Activated CD4-positive, alpha-beta T cell treated with anti-CD3 and anti-CD28 coated beads, Interleukin-2, amount 50 U/mL, for 4 hours (primary cell): ENCODE data around the gene PTRHD1.
"Not testable (repeated sequence)": the region's sequence is repeated elsewhere in the genome, so short reads cannot be mapped to it uniquely, and the experiment has no call there.

ENCODE experiments used
- DNase-seq, 2 experiments: peaks; one replicate each; pipeline ENCODE4 v3.0.0-alpha.2; 2020

The PTRHD1 gene, protein sequence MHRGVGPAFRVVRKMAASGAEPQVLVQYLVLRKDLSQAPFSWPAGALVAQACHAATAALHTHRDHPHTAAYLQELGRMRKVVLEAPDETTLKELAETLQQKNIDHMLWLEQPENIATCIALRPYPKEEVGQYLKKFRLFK

DNA sequence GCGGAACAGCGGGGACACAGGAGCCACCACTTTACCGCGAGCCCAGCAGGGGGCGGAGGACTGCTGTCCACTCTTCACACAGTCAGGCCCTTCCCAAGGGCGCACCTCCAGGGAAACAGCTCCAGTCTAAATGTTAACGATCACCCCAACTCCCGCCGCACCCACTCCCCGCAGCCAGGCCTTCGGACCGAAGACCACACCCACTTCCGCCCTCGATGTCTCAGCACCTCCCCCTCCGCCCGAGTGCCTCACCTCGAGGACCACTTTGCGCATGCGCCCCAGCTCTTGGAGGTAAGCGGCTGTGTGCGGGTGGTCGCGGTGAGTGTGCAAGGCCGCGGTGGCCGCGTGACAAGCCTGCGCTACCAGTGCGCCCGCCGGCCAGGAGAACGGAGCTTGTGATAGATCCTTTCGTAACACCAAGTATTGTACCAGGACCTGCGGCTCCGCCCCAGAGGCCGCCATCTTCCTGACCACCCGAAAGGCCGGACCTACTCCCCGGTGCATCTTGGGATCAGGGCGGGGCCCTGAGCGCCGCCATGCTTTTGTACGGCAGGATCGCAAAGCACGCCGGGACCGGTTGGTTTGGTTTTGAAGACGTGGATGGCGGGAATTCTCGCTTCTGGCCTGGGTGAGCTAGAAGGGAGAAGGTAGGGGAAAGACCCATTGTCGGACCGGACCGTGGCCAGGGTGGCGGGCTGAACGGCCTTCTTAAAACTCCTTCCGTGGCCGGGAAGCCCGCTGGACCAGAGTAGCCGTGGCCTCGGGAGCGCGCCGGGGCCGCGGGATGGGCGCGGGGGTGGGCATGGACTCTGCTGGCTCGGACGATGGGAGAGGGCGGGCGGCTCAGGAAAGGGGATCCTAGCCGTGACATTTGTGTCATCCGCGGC lies at the start of gene PTRHD1, which contains the start of gene CENPO:
Gene PTRHD1 (minus strand): TSS at position 518 of the 887 bp plus-strand sequence. CDS start 14 bp downstream, at position 504.
Gene CENPO (plus strand): TSS at position 552 of the 887 bp plus-strand sequence. CDS start 495 bp downstream, outside the sequence.
- peak; percentile 92 for DNase-seq

DNA sequence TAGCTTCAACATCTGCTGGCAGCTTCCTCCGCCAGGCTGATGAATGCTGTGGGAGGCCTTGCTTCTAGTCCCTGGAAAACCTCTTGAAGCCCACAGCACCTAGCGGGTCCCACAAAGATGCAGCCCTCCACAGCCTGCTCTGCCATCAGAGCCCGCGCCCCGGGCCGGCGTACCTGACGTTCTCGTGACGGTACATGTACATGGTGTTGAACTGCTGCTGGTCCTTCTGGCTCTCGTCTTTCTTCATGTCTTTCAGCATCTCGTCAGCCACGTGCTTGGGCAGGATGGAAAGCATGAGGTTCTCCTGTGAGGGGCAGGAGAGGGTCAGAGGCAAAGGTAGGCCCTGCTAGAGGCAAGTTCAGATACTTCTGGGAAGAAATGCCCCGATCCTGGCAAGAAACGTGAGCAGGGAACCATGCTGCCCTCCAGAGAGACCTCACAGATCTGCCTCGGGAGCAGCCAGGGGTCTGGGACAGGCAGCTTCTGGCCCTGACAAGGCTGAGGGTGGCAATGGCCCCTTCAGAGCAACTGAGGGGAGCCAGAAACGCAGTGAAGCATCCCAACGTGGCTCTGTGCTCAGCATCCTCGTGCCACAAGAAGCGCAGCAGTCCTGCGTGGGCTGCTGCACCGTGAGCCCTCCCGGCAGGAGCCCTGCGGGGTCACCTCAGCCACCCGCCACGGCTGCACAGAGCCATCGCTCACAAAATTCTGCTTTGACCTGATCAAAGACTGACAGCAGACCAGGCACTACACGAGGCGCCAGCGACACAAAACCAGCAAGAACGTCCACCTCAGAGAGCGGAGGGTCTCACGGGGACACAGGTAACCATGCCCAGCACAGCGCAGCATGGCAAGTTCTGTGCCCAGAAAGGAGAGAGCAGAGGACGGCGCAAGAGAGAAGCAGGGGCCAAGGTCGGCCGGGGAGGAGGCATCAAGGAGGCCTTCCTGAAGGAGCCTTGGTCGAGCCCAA lies 49.2 kb upstream of the PTRHD1 start:
- no peak for DNase-seq

DNA sequence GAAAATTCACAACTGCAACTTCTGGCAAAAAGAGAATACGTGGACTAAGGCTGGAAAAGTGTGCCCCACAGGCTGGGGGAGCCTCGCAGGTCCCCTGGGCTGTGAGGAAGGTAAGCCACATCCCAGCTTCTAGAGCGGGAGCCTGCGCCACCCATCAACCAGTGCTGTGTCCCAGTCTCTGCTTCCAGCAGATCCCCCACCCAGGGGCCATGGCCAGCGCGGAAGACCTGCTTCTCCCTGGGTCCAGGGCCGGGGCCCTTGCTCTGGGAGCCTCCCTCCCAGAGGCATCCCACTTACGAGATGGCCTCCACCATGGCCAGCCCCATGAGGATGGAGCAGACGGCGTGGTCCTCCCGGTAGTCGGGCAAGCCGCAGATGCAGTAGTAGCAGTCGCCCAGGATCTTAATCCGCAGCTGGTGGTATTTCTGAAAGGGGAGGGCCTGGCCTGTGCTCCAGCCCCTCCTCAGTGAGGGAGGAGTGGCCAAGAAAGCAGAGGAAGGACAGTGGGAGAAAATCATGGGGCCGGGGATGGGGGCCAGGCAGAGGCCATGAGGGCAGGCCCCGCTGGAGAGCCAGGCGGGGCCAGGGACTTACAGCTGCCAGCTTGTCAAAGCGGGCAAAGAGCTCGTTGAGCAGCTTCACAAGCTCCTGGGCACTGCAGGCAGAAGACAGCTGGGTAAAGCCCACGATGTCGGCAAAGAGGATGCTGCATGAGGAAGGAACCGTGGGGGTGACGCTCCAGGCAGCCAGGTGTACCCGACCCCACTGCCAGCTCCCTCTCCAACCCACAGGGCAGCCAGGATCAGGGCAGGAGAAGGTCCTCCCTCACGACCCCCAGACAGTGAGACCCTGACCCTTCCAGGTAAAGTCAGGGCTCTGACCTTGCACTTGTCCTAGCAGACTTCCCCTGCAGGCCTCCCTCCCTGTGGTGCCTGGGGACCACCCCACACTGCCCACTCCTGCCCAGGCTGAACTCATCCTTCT lies 48.1 kb upstream of the PTRHD1 start:
- DNase-seq = no peak

DNA sequence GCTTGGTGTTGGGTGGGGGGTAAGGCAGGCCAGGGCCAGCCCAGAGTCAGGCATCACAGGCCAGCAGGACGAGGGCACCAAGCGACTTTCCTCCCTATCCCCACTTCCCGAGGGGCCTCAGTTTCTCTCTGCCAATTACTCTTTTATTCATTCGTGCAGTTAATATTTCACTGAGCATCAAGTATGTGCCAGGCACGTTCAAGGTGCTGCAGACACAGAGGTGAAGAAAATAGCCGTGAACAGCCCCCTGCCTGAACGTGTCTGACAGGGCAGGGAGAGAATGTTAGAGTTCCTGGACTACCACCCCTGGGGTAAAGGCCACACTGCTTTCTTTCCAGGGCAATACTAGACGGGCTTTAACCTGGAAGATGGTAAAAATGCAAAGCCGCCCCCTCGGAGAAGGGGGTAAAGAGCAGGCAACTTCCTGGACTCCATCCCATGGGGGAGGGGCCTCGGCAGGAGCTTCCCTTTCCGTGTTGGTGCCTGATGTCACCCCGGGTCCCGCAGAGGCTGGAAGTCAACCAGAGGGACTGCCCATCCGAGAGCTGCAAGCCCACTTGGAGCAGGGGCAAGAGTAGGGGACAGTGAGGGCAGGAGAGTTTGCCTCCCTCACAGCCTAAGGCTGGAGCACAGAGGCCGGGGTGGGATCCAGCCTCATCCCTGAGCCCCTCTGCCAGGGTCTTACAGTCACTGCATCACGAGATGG lies 47.1 kb upstream of the PTRHD1 start:
- DNase-seq = no peak

DNA sequence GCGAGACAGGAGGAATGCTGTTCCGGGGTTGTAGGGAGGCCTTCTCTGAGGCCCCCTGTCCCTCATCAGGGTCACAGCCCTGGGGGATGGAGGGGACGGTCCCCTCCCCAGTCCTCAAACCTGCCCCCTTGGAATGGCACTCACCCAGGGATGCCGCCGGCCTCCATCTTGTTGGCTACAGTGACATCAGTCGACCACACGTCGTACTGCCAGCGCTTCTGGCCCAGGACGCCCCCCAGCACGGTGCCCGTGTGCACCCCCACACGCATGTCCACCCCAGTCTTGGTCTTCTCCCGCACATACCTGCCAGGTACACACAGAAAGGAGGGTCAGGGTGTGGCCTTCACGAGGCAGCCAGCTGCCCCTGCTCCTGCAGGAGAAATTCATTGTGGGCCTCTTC lies 46.5 kb upstream of the PTRHD1 start:
- no peak for DNase-seq

DNA sequence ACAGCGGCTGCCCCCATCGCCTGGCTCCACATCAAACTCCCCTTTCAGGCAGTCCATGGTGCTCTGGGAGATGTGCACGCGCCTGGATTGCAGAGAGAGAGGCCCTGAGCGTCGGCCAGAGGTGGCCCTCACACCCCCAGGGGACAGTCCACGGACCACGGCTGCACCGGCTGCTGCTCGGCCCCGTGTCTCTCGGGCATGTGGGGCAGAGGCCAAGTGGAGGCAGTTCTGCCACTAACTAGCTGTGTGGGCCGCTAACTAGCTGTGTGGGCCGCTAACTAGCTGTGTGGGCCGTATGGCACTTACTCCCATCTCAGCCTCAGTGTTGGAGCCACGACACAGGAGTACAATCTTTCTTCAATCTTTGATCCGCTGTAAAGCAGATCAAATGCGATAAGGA lies 45.4 kb upstream of the PTRHD1 start:
- no peak for DNase-seq

DNA sequence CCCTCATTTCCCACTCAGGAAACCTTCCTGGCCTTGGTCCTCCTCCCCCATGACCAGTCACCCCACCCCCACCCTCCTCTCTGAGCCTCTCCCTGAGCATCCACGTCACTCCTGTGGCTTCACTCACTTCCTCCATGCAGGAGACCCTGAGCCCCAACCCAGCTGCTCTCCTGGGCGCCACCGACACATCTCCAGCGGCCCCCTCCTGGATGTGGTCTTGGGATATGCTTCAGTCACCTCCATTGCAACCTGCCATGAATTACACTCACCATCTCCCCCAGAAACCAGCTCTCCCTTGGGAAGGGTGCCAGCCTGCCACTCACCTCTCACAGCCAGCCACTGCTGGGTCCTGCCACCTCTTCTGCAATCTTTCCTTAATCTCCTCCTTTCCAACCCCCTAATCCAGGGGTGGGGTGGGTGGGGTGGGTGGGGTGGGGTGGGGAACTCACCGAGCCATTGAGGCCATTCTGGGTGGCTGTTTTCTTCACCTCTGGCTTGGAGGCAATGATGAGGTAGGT lies 44.9 kb upstream of the PTRHD1 start:
- no peak for DNase-seq

DNA sequence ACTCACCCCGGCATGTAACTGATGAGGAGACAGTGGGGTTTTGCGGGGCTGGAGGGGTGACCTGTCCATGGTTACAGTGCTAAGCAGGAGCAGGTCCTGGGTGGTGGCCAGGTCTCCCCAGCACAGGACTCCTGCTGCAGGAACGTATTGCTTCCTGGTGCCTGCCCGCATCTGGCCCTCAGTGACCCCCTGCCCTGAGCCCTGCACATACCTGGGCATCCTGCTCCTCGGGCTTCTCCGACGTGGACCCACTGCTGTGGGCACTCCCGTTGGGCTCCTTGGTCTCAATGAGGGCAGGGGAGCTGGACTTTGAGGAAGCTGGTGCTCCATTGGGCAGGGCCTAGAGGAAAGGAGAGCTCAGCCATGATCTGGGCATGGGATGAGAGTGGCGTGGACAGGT lies 43.5 kb upstream of the PTRHD1 start:
- no peak for DNase-seq

DNA sequence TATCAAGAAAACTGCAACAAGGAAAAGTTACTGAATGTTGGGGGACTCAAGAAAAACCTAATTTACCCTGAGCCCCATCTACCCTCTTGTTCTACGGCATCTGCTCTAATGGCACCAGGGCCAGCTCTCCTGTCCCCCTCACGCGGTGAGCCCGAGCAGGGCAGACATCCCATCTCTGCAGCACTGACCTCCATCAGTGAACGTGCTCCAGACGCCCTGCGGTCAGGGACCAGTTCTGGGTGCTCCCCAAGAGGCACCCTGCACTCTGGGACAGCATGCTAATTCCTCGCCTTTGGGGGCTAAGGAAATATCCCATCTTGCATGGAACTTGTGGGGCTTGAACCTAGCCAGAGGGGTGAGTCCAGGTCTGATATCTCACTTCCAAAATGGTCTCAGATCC lies 43.0 kb upstream of the PTRHD1 start:
- DNase-seq = no peak

DNA sequence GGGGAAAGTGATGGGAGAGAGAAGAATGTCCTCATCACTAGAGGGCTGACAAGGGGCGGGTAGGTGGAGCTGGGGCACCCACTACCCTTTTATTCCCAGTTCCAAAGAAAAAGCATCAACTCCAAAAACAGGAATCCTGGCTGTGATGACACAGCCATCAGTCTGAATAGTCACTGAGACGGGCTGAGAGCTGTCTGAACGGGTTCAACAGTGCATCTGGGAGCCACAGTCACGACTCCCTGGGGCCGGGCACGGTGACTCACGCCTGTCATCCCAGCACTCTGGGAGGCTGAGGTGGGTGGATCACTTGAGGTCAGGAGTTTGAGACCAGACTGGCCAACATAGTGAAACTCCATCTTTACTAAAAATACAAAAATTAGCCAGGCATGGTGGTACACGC lies 42.2 kb upstream of the PTRHD1 start:
- not testable (repeated sequence) for DNase-seq

DNA sequence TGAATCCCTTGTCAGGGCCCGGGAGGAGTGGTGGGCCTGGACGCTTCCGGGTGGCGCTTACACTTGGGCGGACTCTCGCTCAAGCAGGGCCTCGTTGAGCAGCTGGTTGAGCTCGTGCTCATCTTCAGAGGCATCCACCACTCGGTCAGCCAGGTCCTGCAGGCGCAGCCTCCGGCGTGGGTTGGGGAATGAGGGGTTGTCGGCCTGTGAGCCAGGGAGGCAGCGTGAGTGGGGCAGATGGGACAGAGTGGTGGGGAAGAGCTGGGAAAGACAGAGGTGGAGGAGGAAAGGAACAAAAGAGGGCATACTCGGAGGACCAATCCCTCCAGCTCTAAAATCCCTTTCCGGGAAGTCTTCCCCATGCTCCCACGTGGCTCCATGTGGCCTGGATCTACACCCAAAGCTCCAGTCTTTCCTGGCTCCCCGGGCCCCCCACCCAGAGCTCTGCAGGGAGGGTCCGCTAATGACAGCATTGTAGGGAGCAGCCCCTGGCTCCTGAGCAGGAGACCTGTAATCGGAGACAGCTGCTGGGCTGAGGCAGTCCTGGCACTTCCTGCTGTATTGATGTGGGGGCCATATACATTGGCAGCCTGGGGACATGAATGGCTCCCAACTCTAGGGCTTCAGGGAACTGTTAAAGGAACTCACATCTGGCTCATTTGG lies 41.7 kb upstream of the PTRHD1 start:
- no peak for DNase-seq

DNA sequence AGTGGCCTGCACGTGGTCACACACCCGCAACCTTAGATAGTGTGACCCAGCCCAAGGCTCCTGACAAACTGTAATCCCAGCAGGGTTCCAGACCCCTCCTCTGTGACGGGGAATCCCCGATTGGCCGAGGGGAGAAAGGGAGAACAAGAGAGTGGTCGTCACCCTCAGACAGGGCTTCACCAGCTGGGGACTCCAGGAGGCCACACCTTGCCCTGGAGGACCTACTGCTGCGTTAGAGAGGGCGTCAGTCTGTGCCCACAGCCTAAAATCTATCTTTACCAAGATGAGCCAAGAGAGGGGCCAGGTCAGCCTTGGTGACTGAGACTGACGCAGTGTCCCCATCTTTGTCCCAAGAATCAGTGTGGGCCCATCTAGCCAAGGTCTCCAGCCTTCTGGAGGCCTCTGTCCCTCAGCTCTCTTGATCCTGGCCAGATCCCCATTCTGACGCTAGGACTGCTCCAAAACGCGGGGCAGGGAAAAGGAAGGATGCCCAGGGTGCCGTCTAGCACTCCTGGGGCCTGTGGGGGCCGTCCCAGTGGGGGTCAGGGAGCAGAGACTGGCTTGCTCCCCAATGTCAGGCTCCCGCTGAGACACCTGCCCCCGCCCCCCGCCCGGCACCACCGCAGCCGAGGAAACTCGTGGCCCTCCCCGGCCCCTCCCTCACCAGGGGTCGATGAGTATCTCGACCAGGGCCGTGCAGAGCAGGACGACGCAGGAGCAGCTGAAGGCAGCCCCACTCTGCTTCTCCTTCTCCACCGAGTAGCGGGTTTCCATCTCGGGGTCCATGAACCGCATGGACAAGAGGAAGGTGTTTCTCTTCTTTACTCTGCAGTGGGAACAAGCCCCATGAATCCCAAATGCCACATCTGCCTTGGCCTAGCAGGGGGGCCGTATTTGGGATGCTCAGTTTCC lies 40.9 kb upstream of the PTRHD1 start:
- no peak for DNase-seq

DNA sequence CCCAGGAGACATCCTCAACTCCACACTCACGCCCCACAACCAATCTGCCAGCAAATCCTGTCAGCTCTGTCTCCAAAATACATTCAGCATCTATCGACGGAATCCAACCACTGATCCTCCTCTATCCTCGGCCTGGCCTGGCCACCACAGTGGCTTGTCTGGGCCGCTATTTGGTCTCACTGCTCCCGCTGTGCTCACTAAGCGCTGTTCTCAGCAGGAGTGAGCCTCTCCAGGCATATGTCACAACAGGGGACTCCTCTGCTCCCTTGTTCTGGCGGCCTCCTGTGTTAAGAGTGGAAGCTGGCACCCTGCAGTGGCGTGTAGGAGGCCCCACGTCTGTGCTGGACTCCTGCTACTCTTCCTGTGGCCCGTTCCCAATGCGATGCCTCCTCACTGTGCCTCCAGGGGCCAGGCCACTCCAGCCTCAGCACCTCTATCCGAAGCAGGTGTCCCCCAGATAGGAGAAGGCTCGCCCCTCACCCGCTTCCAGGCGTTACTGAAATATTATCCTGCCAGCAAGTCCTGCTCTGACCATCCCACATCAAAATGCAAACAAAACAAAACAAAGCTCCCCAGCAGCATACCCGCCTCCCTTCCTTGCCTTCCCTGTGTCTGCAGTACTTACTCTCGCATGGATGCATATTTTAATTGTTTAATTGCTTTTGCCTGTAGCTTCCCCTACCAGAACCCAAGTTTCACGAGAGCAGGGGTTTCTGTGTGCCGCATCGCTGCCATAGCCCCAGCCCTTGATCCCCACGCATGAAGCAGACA lies 39.9 kb upstream of the PTRHD1 start:
- DNase-seq = no peak

DNA sequence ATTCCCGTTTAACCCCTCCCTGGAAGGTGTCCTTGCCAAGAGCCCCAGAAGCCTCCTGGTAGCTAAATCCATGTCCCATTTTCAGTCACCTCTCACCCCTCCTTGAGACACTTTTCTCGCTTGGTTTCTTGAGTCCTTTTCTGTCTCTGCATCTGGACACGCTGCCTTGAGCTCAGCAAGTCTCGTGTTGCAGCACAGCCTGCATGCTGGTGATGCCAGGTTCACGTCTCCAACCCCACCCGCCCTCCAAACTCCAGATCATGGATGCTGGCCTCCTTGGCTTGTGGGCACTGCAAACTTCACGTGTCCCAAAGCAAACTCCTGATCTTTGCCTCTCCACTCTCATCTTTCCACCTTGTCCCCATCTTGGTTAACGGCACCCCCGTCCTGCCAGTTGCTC lies 39.3 kb upstream of the PTRHD1 start:
- DNase-seq = no peak

DNA sequence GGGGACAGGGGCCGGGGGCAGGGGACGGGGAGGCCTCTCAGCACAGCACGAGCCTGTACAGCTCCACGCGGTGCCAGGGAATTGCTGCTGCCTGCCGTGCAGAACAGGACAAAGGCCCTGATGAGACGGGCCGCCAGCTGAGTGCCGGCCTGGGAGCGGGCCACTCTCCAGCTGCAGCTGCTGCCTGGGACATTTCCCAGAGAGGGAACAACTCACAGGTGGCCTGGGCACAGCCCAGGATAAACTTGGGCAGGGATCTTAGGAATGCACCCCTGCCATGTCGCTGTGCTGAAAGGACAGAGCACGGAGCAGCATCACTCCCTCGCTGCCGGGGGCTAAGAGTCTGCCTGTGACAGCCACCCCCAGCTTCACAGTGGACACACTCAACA lies 38.9 kb upstream of the PTRHD1 start:
- DNase-seq = no peak

DNA sequence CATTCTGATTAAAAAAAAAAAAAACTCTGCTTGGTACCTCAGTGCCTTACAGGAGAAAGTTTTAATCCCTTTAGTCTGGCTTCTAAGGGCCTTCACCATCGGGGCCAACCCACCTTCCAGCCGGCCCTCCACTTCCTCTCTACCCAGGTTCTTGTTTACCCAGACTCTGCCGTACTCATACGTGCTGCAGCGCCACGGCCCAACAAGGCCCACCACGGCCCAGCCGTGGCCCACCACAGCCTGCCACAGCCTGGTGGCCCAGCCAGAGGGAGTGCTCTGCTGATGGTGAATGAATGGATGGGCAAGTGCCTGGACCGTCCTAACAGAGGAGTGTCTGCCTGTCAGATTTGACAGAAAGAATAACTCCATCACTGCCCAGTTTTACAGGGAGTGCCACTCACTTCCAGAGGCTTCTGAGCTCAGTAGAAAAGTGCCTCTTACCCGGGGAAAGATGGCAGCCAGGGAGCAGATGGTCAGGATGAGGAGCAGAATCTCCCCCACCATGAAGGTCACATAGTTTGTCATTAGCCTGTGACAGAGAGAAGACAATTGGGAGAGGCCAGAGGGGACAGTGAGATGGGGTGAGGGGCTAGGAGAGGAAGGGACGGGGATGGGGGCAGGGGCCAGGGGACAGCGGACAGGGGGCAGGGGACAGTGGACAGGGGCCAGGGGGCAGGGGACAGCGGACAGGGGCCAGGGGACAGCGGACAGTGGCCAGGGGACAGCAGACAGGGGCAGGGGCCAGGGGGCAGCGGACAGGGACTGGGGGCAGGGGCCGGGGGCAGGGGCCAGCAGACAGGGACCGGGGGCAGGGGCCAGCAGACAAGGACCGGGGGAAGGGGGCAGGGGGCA lies 38.3 kb upstream of the PTRHD1 start:
- DNase-seq = no peak

DNA sequence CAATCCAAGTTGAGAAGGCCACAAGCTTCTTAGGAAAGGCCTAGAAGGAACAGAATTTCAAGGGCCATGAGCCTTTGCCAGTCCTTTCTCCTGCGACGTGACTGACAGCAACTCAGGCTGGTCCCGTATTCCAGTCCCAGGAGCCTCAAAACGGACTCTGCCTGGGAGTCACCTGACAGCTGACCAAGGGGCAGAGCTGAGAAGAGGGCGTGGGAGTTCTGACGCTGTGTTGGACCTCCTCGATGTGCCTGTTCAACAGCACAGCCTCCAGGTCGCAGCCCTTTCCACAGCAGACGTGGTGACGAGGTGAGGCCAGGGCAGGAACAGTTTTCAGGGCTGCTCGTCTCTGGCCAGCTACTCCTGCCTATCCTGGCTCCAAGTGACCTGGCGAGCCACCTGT lies 37.6 kb upstream of the PTRHD1 start:
- DNase-seq = no peak

DNA sequence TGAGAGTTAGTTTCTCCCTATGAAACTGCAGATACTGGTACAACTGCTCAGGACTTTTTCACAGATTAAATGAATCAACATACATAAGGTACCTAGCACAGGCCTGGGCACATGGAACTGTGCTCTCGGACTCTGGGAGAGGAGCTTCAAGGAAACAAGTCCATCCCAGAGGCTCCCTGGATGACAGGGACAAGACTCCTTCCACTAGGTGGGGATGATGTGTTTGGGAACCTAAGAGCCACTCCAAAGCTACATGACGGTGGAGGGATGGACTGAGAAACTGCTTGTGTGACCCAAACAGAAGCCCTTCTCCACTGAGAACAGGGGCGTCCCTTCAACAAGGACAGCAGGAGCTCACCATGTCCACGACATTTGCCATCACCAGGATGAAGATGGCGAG lies 37.2 kb upstream of the PTRHD1 start:
- DNase-seq = no peak
